ENCODE results near the gene STRAP. TPM values are rescaled to one million over a fixed set of nuclear protein-coding genes. Genes with fewer than 3 reads are reported as not detected.

Gene STRAP
- total RNA-seq, 2 experiments from 2014 or later = 43.1 to 107 TPM

DNA sequence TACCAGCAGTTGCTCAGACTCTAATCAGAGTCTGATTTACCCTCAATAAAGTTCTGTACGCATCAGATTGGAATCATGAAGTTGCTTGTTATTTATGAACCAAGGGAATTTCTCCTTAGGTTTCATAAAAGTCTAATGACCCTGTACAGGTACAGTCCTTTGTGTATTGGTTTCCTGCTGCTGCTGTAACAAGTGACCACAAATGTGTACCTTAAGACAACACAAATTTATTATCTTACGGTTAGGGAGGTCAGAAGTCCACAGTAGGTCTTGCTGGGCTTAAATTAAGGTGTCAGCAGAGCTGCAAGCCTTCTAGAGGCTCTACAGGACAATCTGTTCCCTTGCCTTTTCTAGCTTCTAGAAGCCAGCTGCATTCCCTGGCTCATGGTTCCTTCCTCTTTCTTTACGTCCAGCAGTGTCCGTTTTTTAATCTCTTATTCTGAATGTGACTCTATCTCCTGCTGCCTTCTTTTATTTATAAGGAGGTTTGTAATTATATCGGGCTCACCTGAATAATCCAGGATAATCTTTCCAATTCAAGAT, 22.3 kb downstream of the STRAP start:
- no peaks in the 10 kb centered on the region for H3K4me1 ChIP-seq (ENCODE audit: insufficient read depth, low read length, poor library complexity, severe bottlenecking)

GRCh38 chr12:15910468-15910863, 28.3 kb downstream of the STRAP start:
- peak overlapping the region; percentile 92 for H3K4me2 ChIP-seq (ENCODE audit: low read length)
- no peaks in the 10 kb centered on the region for H3K9me2 ChIP-seq (ENCODE audit: insufficient read depth, low read length)
- CTCF ChIA-PET (ENCODE audit: unreplicated experiment) = interaction anchor here (1.1 kb wide), 1 partner anchor 376 kb away, joined by 3 read pairs; no protein-coding TSS in a partner anchor
- peaks cover 13% of the 10 kb centered on the region for H3K4me1 ChIP-seq (ENCODE audit: insufficient read depth, low read length, poor library complexity, severe bottlenecking)
- H3K4me3 ChIP-seq (ENCODE audit: low read depth, low read length, poor library complexity, severe bottlenecking) = peak overlapping the region; percentile 83
- H3K36me3 ChIP-seq (ENCODE audit: insufficient read depth, low read length) = peaks cover 40% of the 10 kb centered on the region
- no TSS peak for BruUV-seq (replicated peaks)
- no peaks in the 10 kb centered on the region; the same call in 1 of the 2 replicates for H3K79me2 ChIP-seq (ENCODE audit: insufficient read depth, low read depth, low read length)
- POLR2A ChIA-PET = interaction anchor here (0.6 to 3.5 kb wide), 15 partner anchors 9 to 1137 kb away, joined by 3 to 25 read pairs (median 4); partner anchors contain the start of genes C12orf60 and WBP11
- no peak overlapping the region for H3K27ac ChIP-seq (ENCODE audit: low read depth, low read length, poor library complexity, severe bottlenecking)
- H3K9me3 ChIP-seq (ENCODE audit: low read length) = no peaks in the 10 kb centered on the region
- TF ChIP-seq, protein P1, sequence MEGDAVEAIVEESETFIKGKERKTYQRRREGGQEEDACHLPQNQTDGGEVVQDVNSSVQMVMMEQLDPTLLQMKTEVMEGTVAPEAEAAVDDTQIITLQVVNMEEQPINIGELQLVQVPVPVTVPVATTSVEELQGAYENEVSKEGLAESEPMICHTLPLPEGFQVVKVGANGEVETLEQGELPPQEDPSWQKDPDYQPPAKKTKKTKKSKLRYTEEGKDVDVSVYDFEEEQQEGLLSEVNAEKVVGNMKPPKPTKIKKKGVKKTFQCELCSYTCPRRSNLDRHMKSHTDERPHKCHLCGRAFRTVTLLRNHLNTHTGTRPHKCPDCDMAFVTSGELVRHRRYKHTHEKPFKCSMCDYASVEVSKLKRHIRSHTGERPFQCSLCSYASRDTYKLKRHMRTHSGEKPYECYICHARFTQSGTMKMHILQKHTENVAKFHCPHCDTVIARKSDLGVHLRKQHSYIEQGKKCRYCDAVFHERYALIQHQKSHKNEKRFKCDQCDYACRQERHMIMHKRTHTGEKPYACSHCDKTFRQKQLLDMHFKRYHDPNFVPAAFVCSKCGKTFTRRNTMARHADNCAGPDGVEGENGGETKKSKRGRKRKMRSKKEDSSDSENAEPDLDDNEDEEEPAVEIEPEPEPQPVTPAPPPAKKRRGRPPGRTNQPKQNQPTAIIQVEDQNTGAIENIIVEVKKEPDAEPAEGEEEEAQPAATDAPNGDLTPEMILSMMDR (conservative IDR thresholded peaks at IDR 0.05; ENCODE audit: low read length) = no peak
- TF ChIP-seq EZH2phosphoT487 (IDR thresholded peaks at IDR 0.05; ENCODE audit: borderline replicate concordance, low read depth, low read length) = no peak
- intact Hi-C loops (cut with micrococcal nuclease; ENCODE audit: unreplicated experiment) = no loop called here
- no peaks in the 10 kb centered on the region for H4K20me1 ChIP-seq (ENCODE audit: insufficient read depth, low read length)
- H2AFZ ChIP-seq (ENCODE audit: low read length) = peak overlapping the region; percentile 98
- no peak for DNase-seq (ENCODE audit: low spot score)

More for the DNA sequence above, 22.3 kb downstream of the STRAP start:
- ChIA-PET POLR2A (interaction anchor here (0.6 to 1.1 kb wide), 2 partner anchors 10 to 21 kb away, joined by 3 to 4 read pairs; no protein-coding TSS in a partner anchor), CTCF (ENCODE audit: unreplicated experiment) (no interaction called here)
- intact Hi-C loops (cut with micrococcal nuclease; ENCODE audit: unreplicated experiment) = no loop called here
- H3K9me3 ChIP-seq (ENCODE audit: low read length) = no peaks in the 10 kb centered on the region
- no peaks in the 10 kb centered on the region for H4K20me1 ChIP-seq (ENCODE audit: insufficient read depth, low read length)
- no peaks in the 10 kb centered on the region for H3K9me2 ChIP-seq (ENCODE audit: insufficient read depth, low read length)
- H3K4me3 ChIP-seq (ENCODE audit: low read depth, low read length, poor library complexity, severe bottlenecking) = no peak overlapping the region
- peaks cover 96% of the 10 kb centered on the region for H3K36me3 ChIP-seq (ENCODE audit: insufficient read depth, low read length)
- H3K4me2 ChIP-seq (ENCODE audit: low read length) = no peak overlapping the region
- no peak overlapping the region for H3K27ac ChIP-seq (ENCODE audit: low read depth, low read length, poor library complexity, severe bottlenecking)
- BruUV-seq (replicated peaks) = no TSS peak
- H3K79me2 ChIP-seq (ENCODE audit: insufficient read depth, low read depth, low read length) = no peaks in the 10 kb centered on the region; the same call in 1 of the 2 replicates
- no peak for TF ChIP-seq EZH2phosphoT487 (IDR thresholded peaks at IDR 0.05; ENCODE audit: borderline replicate concordance, low read depth, low read length)
- TF ChIP-seq, protein P1 (conservative IDR thresholded peaks at IDR 0.05; ENCODE audit: low read length) = no peak
- DNase-seq (ENCODE audit: low spot score) = no peak
- no peak overlapping the region for H2AFZ ChIP-seq (ENCODE audit: low read length)

Data from OCI-LY7 (cell line).